GM13976 (cell line): ENCODE results near the gene GSG1L.

Experiments used
- DNase-seq: peaks from one replicate; pipeline ENCODE4 v3.0.0; 2012; ENCODE audit warnings: low spot score
- in situ Hi-C: fragments of 300-500 bp; cut with MboI; formaldehyde crosslinking; loops from one replicate; pipeline ENCODE4 v1.12.0; 2022; ENCODE audit warnings: low sequenced_read_pairs, mixed read lengths, inconsistent platforms; ENCODE audit not compliant: unreplicated experiment
- TF ChIP-seq, protein P1 (sequence below): IDR thresholded peaks from 2 replicates; pipeline ENCODE4 v1.5.1; 2012; ENCODE audit warnings: borderline replicate concordance, mild to moderate bottlenecking; ENCODE audit not compliant: insufficient read depth; ENCODE audit errors: extremely low read depth, missing control alignments, control extremely low read depth

GSG1L gene

DNA sequence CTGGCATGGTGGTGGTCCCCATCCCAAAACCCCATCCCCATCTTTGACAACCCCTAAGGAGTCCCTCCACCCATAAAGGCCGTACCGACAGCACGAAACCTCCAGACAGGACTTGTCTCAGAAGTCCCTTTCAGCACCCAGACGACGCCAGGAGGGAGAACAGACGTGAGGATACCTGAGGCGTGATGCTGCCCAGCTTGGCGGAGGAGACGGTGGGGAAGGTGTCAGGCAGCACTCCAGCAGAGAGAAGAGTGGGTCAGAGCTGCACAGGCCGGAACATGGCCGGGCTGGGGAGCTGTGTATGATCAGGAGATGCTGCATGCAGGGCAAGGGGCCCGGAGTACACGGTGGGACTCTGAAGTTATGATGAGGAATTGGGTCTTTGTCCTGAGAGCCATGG is 244.2 kb downstream of the GSG1L start:
- TF ChIP-seq, protein P1, sequence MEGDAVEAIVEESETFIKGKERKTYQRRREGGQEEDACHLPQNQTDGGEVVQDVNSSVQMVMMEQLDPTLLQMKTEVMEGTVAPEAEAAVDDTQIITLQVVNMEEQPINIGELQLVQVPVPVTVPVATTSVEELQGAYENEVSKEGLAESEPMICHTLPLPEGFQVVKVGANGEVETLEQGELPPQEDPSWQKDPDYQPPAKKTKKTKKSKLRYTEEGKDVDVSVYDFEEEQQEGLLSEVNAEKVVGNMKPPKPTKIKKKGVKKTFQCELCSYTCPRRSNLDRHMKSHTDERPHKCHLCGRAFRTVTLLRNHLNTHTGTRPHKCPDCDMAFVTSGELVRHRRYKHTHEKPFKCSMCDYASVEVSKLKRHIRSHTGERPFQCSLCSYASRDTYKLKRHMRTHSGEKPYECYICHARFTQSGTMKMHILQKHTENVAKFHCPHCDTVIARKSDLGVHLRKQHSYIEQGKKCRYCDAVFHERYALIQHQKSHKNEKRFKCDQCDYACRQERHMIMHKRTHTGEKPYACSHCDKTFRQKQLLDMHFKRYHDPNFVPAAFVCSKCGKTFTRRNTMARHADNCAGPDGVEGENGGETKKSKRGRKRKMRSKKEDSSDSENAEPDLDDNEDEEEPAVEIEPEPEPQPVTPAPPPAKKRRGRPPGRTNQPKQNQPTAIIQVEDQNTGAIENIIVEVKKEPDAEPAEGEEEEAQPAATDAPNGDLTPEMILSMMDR, result no peak
- in situ Hi-C loops, result no loop called here
- no peak for DNase-seq

DNA sequence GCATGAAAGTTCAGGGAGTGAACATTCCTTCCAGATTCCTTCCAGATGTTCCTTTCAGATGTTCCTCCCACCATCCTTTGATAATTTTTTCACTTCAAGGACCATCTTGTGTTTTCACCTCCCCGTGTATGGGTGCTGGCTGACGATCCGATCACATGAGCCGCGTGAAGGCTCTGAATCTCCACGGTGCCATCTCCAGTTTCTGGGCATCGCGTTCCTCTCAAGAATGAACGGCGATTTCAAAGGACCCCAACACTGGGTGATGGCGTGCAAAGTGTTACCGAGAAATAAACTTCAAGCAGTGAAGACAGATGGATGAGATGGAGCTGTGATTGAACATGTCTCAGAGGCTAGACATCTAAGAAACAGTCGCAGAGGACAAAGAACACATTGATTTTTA is 245.3 kb downstream of the GSG1L start:
- in situ Hi-C loops, result no loop called here
- no peak for DNase-seq
- TF ChIP-seq, protein P1, result no peak

DNA sequence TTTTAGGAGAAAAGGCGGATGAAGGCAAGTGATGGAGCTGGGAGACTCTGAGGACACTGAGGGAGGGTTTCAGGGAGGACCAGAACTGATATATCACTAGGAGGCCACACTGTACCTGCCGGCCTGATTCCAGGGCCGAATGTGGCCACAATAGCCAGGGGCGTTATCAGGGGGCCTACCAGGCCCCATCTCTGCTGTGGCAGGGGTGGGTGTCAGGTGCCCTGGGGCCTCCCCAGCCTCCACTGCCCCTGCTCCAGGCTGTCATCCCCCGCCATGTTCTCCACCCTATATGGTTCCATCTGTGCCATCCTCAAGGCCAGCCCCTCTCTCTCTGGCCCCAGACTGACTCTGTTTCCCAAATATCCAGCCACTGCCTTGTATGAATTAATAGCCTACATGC is 246.5 kb downstream of the GSG1L start:
- DNase-seq, result no peak
- TF ChIP-seq, protein P1, result no peak

DNA sequence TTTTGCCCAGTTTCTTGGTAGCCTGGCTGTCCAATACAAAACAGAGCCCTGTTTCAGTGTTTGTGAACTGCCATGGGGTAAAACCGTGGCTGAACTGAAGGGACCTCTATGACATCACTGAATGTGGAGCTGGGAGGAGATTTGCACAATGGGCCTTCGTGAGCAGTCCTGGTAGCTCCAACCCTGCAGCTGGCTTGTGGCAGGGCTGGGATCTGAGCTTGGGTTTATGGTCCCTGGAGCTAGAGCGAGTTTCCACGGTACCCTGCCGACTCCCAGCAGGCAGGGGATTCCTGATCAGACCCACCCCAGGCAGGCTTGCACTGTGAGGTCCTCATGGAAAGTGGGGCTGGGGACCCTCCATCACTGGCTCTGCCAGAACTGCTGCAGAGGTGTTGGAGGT is 247.0 kb downstream of the GSG1L start:
- in situ Hi-C loops, result no loop called here
- TF ChIP-seq, protein P1, result no peak
- DNase-seq, result no peak

More for the DNA sequence above, 246.5 kb downstream of the GSG1L start:
- in situ Hi-C loops, result no loop called here

DNA sequence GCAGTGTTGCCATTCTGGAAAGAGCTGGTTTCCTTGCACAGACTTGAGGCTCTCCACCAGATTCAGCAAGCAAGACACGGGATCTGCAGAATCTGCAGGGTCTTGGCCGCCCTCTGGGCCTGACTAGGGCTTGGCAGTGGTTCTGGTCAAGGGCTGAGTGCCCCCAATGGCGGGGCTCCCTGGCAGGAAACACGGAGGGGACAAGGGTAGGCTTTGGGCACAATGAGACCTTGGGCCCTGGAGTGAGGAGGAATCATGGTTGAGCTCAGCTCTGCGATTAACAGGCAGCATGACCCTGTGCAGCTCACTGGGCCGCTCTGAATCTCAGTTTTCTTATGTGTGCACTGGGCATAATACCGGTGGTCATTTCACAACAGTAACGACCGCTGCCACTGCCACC is 249.9 kb downstream of the GSG1L start:
- in situ Hi-C loops, result no loop called here
- DNase-seq, result no peak
- TF ChIP-seq, protein P1, result no peak

DNA sequence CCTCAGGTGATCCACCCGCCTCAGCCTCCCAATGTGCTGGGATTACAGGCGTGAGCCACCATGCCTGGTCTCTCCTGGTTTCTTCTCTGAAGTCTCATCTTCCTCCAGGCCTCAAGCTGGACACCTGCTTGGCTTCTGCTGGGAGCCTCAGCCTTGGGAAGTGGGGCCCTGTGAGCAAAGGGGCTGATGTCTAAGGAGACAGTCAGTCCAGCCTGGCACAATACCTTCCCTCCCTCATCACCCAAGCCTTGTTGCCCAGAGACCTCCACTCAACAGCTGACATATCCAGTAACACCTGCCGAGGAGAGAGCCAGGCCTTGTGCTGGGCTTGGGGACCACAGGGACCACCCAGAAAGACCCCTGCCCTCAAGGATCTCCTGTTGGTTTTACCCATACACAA is 251.6 kb downstream of the GSG1L start:
- in situ Hi-C loops, result no loop called here

More for the DNA sequence above, 251.6 kb downstream of the GSG1L start:
- TF ChIP-seq, protein P1, result no peak
- no peak for DNase-seq
